Cortex of kidney (tissue), 1 donor: ENCODE data around the gene IFI6.
"Not testable (repeated sequence)": the region's sequence is repeated elsewhere in the genome, so short reads cannot be mapped to it uniquely, and the experiment has no call there.

Experiments used
- DNase-seq: peaks from one replicate; lab custom pipeline; 2025; lab: John Stamatoyannopoulos, UW

The IFI6 gene

GRCh38 chr1:27628712-27629111, 43.3 kb downstream of the IFI6 start:
- DNase-seq = no peak

- DNase-seq = not testable (repeated sequence)
Observed at GRCh38 chr1:27627733-27628132, 44.3 kb downstream of the IFI6 start.

DNA sequence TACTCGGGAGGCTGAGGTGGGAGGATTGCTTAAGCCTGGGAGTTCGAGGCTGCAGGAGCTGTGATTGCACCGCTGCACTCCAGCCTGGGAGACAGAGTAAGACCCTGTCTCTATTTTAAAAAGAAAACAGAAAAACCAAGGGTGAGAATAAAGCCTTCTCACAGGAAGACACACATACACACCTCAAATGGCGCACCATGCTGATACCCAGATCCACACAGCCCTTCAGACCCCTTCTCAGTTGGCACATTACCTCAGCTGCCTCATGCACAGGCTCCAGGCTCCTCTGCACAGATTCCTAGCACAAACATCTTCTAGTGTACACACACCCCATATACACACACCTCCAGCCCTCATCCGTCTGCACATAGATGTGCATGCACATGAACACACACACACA, 44.9 kb downstream of the IFI6 start:
- DNase-seq = no peak

GRCh38 chr1:27626031-27626935, 45.7 kb downstream of the IFI6 start:
- no peak for DNase-seq

DNA sequence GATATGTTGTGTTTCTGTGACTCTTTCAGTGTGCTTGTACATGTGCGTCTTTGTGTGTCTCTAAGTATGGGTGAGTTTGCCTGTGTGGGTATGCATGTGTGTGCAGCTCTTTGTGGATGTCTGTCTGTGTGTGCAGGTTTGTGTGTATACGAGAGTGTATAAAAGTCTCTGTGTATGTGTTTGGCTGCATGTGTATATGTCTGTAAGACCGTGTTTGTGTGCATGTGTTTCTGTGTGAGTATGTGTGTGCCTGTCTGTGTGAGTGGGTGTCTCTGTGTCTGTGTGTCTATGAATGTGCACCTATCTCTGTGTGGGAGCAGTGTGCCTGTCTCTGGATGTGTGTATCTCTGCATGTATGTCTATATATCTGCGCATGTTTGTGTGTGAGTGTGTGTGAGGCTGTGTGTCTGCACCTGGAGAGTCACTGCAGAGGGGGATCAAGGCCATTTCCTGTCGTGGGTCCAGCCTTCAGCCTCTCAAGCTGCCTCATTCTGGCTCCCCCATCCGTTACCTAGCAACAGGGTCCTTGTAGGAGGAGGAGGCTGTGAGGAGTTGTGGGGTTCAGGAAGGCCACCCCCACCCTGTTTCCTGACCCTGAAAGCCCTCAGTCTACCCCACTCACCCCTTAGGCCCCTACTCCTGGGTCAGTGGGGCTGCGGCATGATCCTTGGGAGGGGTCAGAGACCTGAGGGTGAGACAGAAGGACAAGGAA, 47.4 kb downstream of the IFI6 start:
- no peak for DNase-seq

DNA sequence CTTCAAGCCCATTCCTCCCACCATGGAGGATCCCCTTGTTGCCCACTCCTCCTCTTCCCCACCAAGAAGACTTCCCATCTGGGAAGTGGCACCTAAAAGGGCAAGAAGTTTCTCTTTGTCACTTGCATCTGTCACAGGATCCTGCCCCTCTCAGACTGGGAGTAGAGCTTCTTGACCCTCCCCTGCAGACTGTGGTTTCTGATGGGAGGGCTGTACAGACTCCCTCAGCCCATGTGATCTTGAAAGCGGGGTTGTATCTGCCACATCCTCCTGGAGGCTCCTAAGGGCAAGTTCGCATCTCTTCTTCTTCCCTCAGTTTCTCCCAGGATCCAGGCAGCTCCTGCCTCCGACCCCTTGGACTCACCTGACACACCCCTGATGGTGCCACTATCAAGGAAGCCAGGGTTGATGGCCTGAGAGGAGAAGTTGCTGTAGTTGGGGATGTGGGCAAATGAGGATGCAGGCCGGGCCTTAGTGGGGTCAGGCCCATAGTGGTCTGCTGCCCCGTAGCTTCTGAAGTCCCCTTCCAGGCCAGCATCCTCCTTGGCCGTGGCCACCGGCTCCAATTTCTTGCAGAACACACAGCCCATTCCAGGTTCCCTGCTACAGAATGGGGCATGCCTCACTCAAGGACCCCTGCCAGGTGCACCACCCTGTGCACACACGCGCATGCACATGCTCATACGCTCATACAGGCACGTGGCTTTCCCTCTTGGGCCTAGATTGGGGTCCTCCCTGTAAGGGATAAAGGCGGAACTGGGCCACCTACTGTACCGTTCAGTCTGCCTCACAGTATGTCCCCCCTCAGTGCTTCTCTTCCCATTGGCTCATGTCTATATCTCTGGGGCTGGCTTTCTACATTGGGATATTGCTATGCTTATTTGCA, 48.4 kb downstream of the IFI6 start:
- no peak for DNase-seq

- no peak for DNase-seq
Observed at GRCh38 chr1:27622828-27623227, 49.2 kb downstream of the IFI6 start.

GRCh38 chr1:27621051-27621920, 50.7 kb downstream of the IFI6 start:
- no peak for DNase-seq

- DNase-seq = not testable (repeated sequence)
Observed at GRCh38 chr1:27619782-27620438, 52.1 kb downstream of the IFI6 start.

GRCh38 chr1:27618341-27619082, 53.5 kb downstream of the IFI6 start:
- no peak for DNase-seq

- no peak for DNase-seq
Observed at GRCh38 chr1:27617420-27617819, 54.6 kb downstream of the IFI6 start.

GRCh38 chr1:27616441-27616840, 55.6 kb downstream of the IFI6 start:
- DNase-seq = no peak
